Endothelial cell of umbilical vein (primary cell): ENCODE data around the gene COL4A2.

Experiments
- CTCF ChIP-seq, 2 donors: IDR thresholded peaks; 1 replicate in 1 of 2; 2 replicates in 1 of 2; pipeline ENCODE4 v1.5.1; 2011; ENCODE audit warnings: low read length in 2 of 2, mild to moderate bottlenecking in 2 of 2, moderate library complexity in 2 of 2, control low read depth in 1 of 2, inconsistent platforms in 1 of 2, low read depth in 1 of 2; ENCODE audit not compliant: insufficient read depth in 1 of 2; ENCODE audit errors: extremely low read depth in 1 of 2
- EZH2 ChIP-seq: IDR thresholded peaks from 2 replicates; pipeline ENCODE4 v1.6.1; 2012; ENCODE audit warnings: borderline replicate concordance, low read depth, mild to moderate bottlenecking, moderate library complexity, low read length, inconsistent platforms; ENCODE audit not compliant: severe bottlenecking
- FOS ChIP-seq: IDR thresholded peaks from 2 replicates; pipeline ENCODE4 v1.6.1; 2011; ENCODE audit warnings: mild to moderate bottlenecking, low read length, moderate library complexity, borderline replicate concordance; ENCODE audit not compliant: insufficient read depth
- GATA2 ChIP-seq: IDR thresholded peaks from 2 replicates; pipeline ENCODE4 v1.7.0; 2011; ENCODE audit warnings: low read depth, mild to moderate bottlenecking, moderate library complexity, mixed read lengths, low read length; ENCODE audit not compliant: insufficient read length, insufficient read depth
- JUN ChIP-seq: IDR thresholded peaks from 2 replicates; pipeline ENCODE4 v1.6.1; 2011; ENCODE audit warnings: borderline replicate concordance, low read depth; ENCODE audit not compliant: insufficient read length, insufficient read depth
- MAX ChIP-seq: IDR thresholded peaks from 2 replicates; pipeline ENCODE4 v1.6.1; 2011; ENCODE audit not compliant: insufficient read depth, insufficient read length
- MYC ChIP-seq: IDR thresholded peaks from one replicate; pipeline ENCODE4 v1.6.1; 2011; ENCODE audit warnings: mild to moderate bottlenecking, low read depth, low read length
- POLR2A ChIP-seq: IDR thresholded peaks from 2 replicates; pipeline ENCODE4 v1.6.1; 2012; ENCODE audit warnings: low read depth, mild to moderate bottlenecking, control low read depth, low read length
- POLR2AphosphoS5 ChIP-seq: IDR thresholded peaks from 2 replicates; pipeline ENCODE4 v1.6.1; 2012; ENCODE audit warnings: low read depth, mild to moderate bottlenecking, control low read depth, low read length, moderate library complexity; ENCODE audit not compliant: insufficient read depth

GRCh38 chr13:110303644-110304043 lies 3.4 kb upstream of the COL4A2 start:
- TF ChIP-seq POLR2A (no peak), CTCF (IDR thresholded peaks at IDR 0.05; ENCODE audit: extremely low read depth in 1 of 2, insufficient read depth in 1 of 2, low read depth in 1 of 2, low read length in 2 of 2) (no peak), POLR2AphosphoS5 (no peak), MAX (no peak), JUN (no peak), EZH2 (no peak), FOS (no peak), MYC (no peak), GATA2 (no peak)
